Epithelial cell of prostate (primary cell): ENCODE measurements around the gene EXOC3.

ENCODE experiments used
- DNase-seq: peaks from one replicate; pipeline ENCODE4 v3.0.0-alpha.2; 2011; ENCODE audit warnings: low read depth, low spot score
- H3K27ac ChIP-seq: fragments of 450-650 bp; 2 replicates; pipeline ENCODE4 v1.5.1; 2017; ENCODE audit warnings: mild to moderate bottlenecking

The EXOC3 gene

DNA sequence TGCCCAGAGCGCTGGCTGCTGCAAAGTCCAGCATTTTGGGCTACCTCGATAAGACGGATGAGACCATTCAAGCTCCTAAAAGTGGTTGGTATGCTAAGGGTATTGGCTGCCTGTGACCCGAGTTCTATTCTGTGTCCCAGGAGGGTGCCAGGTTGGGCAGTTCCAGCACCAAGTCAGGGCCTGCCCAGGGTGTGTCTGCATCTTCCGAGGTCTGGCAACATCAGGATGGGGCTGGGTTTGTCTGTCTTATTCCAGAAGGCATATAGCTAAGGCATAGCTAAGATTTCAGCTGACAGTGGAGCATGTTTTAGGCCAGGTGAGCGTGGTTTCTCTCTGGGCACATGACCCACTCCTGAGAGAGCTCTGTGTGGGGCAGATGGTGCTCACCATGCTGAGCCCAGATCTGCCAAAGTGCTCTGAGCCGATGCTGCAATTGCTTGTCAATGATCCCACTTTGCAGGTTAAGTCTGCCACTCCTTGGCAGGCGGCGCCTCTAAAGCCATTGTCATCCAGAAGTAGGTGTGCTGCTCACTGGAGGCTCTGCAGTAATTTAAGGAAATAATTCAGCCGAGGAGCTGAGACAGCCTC is 73.5 kb downstream of the EXOC3 start:
- no peak overlapping the region for H3K27ac ChIP-seq
- no peak for DNase-seq
